EL (cell line): ENCODE data around the gene CMC2.

Source experiments
- DNase-seq: peaks from one replicate; pipeline ENCODE4 v3.0.0-alpha.2; 2016

CMC2 gene

DNA sequence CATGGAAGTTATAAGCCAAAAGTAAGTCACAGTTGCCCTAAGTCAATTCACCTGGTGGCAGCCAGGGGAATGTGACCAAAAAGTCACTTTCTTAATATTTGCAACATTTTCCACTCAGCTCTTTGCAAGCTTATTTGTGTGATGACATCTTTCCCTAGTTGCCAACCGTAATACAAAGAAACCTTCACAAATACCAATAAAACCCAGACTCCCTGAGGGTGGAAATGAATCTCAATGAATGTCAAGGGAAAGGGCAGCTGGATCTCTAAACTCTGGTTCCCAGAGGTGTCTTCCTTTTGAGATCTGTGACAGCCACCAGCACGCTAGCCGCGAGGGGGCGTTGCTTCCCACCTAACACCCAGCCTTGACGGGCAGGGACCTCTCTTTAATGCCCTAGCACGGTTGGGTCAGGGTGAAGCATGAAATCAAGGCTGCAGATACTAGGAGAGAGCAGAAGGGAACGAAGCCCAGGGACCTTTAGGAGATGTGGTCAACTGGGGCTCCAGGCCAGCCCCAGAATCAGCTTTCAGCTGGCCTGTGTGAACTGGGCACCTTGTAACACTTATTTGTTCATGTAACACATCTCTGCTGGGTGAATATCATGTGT is 82.2 kb downstream of the CMC2 start:
- DNase-seq = peak; percentile 67

DNA sequence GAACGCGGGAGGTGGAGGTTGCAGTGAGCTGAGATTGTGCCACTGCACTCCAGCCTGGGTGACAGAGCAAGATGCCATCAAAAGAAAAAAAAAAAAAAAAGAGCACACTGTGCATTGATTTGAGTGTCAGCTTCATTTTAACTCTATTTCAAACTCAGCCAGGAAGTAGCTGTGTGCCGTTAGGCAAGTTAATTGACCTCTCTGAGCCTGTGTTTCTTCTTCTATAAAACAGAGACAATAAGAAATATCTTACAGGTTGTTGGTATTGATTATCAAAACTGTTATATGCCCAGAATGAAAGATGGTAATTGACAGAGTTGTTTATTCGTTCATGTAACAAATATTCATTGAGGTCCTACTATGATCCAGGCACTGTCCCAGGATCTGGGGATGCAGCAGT is 83.3 kb downstream of the CMC2 start:
- DNase-seq = no peak
